K562 (cell line): Measurements from ENCODE around the gene CYS1.

Source experiments
- POLR2A ChIP-seq: fragments of 450-650 bp; conservative IDR thresholded peaks from 2 replicates; pipeline ENCODE4 v1.6.1; 2016
- POLR2AphosphoS5 ChIP-seq: IDR thresholded peaks from 2 replicates; pipeline ENCODE4 v1.6.1; 2011; ENCODE audit warnings: mild to moderate bottlenecking, low read depth, low read length, moderate library complexity; ENCODE audit not compliant: control insufficient read depth, insufficient read depth
- U2AF2 ChIP-seq: fragments of 200-400 bp; formaldehyde crosslinking; optimal IDR thresholded peaks from 2 replicates; pipeline ENCODE3; 2017; ENCODE audit warnings: low read depth, mild to moderate bottlenecking, low read length
- TF ChIP-seq, protein P1 (sequence below): fragments of 250-450 bp; sonication (Bioruptor Pico); IDR thresholded peaks from 2 replicates; pipeline ENCODE4 v1.8.0; 2021; ENCODE audit warnings: borderline replicate concordance, mild to moderate bottlenecking, moderate library complexity; ENCODE audit not compliant: poor library complexity, severe bottlenecking

DNA sequence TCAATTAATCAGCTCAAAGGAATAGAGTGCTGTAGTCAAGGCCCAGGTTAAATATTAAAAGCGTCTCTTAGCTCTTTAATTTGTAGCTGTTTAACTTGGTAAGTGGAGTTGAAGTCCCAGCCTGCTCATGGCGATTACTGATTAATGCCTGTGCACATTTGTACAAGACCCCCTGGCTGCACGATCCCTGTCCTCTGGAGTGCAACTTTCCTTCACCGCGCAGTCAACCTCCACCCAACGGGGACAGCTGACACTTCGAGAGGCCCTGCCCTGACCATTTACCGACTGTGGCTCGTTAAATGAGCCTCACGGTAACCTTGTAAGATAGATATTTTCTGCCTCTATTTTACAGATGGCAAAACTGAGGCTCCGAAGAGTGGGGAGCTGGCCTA is 5.5 kb upstream of the CYS1 start:
- TF ChIP-seq POLR2A: no peak
- TF ChIP-seq, protein P1, sequence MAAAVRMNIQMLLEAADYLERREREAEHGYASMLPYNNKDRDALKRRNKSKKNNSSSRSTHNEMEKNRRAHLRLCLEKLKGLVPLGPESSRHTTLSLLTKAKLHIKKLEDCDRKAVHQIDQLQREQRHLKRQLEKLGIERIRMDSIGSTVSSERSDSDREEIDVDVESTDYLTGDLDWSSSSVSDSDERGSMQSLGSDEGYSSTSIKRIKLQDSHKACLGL: no peak
- no peak for TF ChIP-seq POLR2AphosphoS5
- TF ChIP-seq U2AF2: no peak
